GM12891 (cell line): ENCODE data around the gene MAN1A2.

ENCODE experiments used
- DNase-seq: peaks from one replicate; pipeline ENCODE4 v3.0.0; 2011; ENCODE audit warnings: low spot score; ENCODE audit not compliant: insufficient read length
- FAIRE-seq: peaks from 2 replicates; lab custom pipeline; 2011; peaks lifted over from hg19 to GRCh38; lab: Jason Lieb, UNC
- PAX5 ChIP-seq: IDR thresholded peaks from 2 replicates; pipeline ENCODE4 v1.6.1; 2011; ENCODE audit warnings: low read length, moderate library complexity, mild to moderate bottlenecking; ENCODE audit not compliant: insufficient read depth, severe bottlenecking
- POLR2A ChIP-seq: IDR thresholded peaks from 2 replicates; pipeline ENCODE4 v1.6.1; 2011; ENCODE audit warnings: low read depth, low read length, control low read depth
- POLR2AphosphoS5 ChIP-seq: IDR thresholded peaks from 2 replicates; pipeline ENCODE4 v1.6.1; 2011; ENCODE audit warnings: low read depth, low read length, control low read depth
- POU2F2 ChIP-seq: IDR thresholded peaks from 2 replicates; pipeline ENCODE4 v1.6.1; 2011; ENCODE audit warnings: low read depth, mild to moderate bottlenecking, control low read depth, low read length, moderate library complexity
- SPI1 ChIP-seq: IDR thresholded peaks from 2 replicates; pipeline ENCODE4 v1.6.1; 2011; ENCODE audit warnings: low read depth, low read length, control low read depth
- TAF1 ChIP-seq: IDR thresholded peaks from 2 replicates; pipeline ENCODE4 v1.6.1; 2011; ENCODE audit warnings: low read depth, low read length, control low read depth

The MAN1A2 gene

DNA sequence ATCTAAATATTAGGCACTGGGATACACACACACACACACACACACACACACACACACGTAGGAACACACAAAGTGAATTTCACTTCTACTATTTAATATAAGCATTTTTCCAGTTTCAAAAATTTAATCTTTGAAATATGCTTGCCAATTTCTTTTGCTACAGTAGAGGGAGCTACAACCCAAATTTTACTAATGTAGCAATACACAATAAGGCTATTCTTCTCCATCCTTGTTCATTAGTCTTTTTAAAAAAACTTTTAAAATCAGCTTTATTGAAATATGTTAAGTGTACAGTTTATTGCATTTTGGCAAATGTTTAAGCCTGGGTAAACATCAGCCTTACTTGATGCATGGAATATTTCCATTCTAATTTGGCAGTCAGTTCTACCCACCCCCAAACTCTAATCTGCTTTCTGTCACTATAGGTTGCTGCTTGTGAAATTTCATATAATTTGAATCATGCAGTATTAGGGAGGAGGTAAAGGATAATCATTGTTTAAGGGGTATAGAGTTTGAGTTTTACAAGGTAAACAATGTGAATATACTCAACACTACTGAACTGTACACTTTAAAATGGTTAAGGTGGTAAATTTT is 145.6 kb downstream of the MAN1A2 start:
- TF ChIP-seq POLR2A (no peak), PAX5 (no peak), POU2F2 (no peak), TAF1 (no peak), POLR2AphosphoS5 (no peak), SPI1 (no peak)
- DNase-seq (no peak), FAIRE-seq (no peak)

DNA sequence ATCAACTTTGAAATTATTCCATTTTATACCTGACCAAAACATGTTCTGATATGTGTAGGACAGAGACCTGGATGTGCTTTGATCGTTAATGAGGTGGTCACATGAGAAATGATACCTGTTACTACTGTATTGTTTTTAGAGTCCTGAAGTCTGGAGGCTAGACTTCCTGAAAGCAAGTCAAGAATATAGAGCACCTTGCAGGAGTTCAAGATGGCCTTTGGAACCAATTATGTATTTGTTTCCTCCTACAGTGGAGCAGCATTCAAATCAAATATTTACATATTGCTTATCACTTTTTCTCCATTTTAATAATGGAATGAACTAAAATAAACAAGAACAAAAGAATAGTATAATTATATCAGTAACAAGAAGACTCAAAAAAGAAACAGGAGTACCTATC is 155.9 kb downstream of the MAN1A2 start:
- no peak for FAIRE-seq
- DNase-seq, result no peak
- TF ChIP-seq POU2F2 (no peak), TAF1 (no peak)

DNA sequence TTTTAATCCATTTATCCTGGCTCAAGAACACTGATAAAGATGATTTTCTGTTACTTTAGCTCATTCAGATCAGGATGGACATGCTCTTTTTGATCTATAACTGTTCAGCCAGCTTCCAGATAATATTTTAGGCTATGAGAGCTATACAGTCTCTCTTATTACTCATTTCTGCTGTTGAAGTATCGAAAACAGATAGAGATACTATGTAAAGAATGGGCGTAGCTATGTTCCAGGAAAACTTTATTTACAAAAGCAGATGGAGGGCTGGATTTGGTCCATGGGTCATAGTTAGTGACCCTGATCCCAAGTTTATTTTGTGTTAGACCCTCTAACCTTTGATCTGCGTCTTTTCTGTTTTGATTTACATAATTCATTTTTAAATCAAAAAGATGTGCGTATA is 159.8 kb downstream of the MAN1A2 start:
- TF ChIP-seq SPI1 (no peak), POU2F2 (no peak), POLR2AphosphoS5 (no peak), POLR2A (no peak), TAF1 (no peak), PAX5 (no peak)
- DNase-seq, result no peak
- FAIRE-seq, result no peak

DNA sequence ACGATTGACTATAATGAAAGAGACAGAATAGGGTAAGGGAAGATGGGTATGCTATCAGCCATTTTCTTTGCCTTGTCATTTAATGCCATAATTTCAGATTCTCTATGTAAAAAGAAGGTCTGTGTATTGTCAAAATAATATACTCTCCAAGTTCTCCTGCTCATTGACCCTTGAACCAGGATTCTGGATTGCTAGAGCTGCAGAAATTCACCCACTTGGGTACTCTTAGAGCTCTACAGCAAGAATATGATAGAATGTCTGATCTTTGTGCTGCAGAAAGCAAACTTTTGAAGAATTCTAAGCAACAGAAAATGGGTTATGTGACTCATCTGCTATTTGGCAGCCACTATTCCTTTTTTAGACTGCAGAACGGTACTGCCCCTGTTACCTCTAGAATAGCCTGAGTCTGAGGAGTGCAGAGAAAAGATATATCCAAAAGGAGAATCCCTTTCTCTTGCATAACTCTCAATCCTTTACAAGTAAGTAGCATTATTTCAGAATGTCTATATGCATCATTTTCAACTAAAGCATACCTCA is 160.4 kb downstream of the MAN1A2 start:
- DNase-seq (no peak), FAIRE-seq (no peak)
- no peak for TF ChIP-seq SPI1
- TF ChIP-seq POLR2A, result no peak
- no peak for TF ChIP-seq PAX5
- no peak for TF ChIP-seq POU2F2
- no peak for TF ChIP-seq TAF1
- TF ChIP-seq POLR2AphosphoS5, result no peak

DNA sequence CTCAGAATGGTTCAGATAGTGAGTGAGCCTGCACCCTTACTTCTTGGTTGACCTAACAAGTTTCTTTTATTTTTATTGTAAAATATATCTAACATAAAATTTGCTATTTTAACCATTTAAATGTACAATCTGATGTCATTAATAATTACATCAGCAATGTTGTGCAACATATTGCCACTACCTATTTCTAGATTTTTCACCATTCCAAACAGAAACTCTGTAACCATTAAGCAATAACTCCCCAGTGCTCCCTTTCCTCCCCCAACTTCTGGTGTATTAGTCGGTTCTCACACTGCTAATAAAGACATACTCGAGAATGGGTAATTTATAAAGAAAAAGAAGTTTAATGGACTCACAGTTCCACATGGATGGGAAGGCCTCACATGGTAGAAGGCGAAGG is 162.4 kb downstream of the MAN1A2 start:
- no peak for FAIRE-seq
- TF ChIP-seq TAF1 (no peak), PAX5 (no peak), POLR2A (no peak), POU2F2 (no peak), POLR2AphosphoS5 (no peak), SPI1 (no peak)

DNA sequence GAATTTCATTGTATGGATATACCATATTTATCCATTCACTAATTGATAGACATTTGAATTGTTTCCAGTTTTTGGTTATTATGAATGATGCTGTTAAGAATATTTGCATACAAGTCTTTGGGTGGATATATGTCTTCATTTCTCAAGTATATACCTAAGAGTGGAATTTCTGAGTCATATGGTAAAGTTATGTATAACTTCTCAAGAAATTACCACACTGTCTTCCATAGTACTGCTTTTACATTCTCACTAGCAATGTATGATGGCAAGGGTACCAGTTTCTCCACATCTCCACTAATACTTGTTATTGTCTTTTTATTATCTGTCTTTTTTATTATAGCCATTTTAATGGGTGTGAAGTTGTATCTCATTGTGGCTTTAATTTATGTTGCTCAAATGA is 164.0 kb downstream of the MAN1A2 start:
- DNase-seq, result no peak
- no peak for FAIRE-seq
- TF ChIP-seq POLR2AphosphoS5, result no peak

More for the DNA sequence above, 162.4 kb downstream of the MAN1A2 start:
- DNase-seq, result no peak

DNA sequence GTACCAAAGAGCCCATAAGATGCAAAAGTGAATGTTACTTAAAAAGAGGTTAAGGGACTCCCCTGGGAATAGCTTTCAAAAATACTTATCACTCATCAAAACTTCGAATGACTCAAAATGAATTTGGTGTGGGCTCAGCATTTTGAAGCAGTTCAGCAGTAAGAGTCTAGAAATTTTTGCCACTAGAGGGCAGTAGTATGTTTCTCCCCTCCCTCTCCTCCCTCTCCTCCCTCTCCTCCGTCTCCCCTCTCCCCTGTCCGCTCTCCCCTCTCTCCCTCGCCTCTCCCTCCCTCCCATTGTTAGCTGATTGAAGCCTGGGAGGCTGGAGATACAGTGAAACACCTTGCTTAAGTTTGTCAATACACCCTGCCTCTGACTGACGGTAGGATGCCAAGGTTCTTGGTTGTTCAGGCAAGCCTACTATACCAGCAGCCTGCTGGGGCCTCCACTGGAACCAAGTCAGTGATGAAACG is 167.8 kb downstream of the MAN1A2 start:
- DNase-seq, result peak; percentile 17
- peak; percentile 82 for FAIRE-seq
- TF ChIP-seq SPI1 (no peak), POU2F2 (no peak), TAF1 (no peak), POLR2A (no peak), POLR2AphosphoS5 (no peak), PAX5 (no peak)

DNA sequence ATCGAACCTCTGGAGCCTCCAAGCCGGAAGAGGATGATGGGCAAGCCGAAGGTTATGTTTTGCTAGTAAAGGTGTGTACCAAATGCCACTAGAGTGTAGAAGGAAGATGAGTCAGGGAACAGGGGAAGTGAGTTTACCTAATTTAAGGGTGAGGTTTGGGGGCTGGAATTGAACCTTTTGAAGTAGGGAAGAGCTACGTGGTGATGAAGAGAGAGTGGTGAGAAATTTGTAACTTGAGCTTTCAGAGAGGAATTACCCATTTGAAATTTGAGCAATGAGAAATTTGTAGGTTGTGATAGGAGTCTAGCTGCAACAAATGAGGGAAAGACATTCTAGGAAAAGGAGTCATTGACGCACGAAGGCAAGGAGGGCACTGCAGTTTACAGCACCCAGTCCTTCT is 168.6 kb downstream of the MAN1A2 start:
- DNase-seq, result no peak
- no peak for TF ChIP-seq PAX5
- TF ChIP-seq POU2F2, result no peak
- no peak for TF ChIP-seq POLR2AphosphoS5
- TF ChIP-seq SPI1, result no peak
- no peak for FAIRE-seq

DNA sequence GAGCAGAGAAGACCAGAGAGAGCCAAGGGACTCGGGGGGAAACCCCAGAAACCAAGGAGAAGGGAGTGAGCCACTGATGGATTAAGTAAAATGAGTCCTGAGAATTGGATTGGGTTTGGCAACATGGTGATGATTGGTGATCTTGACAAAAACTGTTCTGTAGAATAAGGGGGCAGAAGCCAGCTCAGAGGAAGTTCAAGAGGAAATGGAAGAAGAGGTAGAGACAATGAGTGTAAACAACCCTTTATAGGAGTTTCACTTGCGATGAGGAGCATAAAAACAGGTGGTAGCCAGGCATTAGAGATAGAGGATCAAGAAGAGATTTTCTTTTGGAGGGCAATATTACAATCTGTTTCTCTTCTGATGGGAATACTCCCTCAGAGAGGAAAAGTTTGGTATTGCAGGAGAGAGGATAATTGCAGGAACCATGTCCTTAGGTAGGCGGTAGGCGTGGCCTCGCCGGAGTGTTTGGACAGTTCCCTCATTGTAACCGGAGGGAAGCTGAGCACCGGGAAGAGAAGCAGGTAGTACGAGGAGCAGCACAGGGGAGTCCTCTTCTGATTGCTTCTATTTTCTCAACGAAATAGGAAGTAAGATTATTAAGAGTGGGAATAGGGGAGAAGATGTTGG is 170.2 kb downstream of the MAN1A2 start:
- no peak for FAIRE-seq
- no peak for TF ChIP-seq PAX5
- TF ChIP-seq TAF1, result no peak
- no peak for TF ChIP-seq POLR2AphosphoS5
- TF ChIP-seq SPI1, result no peak
- TF ChIP-seq POU2F2, result no peak
- no peak for TF ChIP-seq POLR2A

DNA sequence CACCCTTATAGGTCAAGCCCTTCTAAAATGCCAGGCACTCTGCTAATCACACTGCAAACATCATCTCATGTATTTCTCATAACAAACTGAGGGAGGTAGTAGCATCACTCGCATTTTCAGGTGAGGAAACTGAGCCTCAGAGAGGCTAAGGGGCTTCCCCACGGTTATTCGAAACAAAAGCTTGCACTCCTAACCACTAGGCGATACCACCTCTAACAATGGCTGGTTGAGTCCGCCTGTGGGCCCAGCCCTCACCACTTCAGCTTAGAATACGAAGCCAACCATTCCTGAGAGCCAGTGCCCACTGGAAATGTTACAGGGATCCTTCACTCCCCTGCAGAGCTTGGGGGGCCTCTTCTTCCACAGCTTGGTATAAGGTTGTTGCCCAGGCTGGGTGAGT is 173.3 kb downstream of the MAN1A2 start:
- DNase-seq (no peak), FAIRE-seq (no peak)

More for the DNA sequence above, 170.2 kb downstream of the MAN1A2 start:
- no peak for DNase-seq

More for the DNA sequence above, 173.3 kb downstream of the MAN1A2 start:
- TF ChIP-seq TAF1 (no peak), POLR2AphosphoS5 (no peak), POLR2A (no peak), SPI1 (no peak), POU2F2 (no peak), PAX5 (no peak)
